Upper lobe of left lung (tissue), 6 donors: ENCODE measurements around the gene KCNQ4. TPM values are rescaled to one million over a fixed set of nuclear protein-coding genes. Genes with fewer than 3 reads are reported as not detected.

Experiments used
- ATAC-seq, 2 donors: fragments of 200-7000 bp; cut with Tn5 transposase; one replicate each; pipeline ENCODE4 v1.9.1; 2022; ENCODE audit warnings: mild to moderate bottlenecking in 2 of 2, moderate library complexity in 2 of 2; ENCODE audit not compliant: low FRiP score in 2 of 2
- DNase-seq, 2 donors: peaks; one replicate each; pipeline ENCODE4 v3.0.0-alpha.2; 2019 to 2020
- H3K27ac ChIP-seq, 4 donors: fragments of 200-600 bp; sonication (generic); one replicate each; pipeline ENCODE4 v1.5.1; 2016 to 2019
- H3K27me3 ChIP-seq, 4 donors: fragments of 200-600 bp; sonication (generic); one replicate each; pipeline ENCODE4 v1.5.1; 2017 to 2019
- H3K36me3 ChIP-seq, 4 donors: fragments of 200-600 bp; sonication (generic); one replicate each; pipeline ENCODE4 v1.5.1; 2016 to 2019
- H3K4me1 ChIP-seq, 4 donors: fragments of 200-600 bp; sonication (generic); one replicate each; pipeline ENCODE4 v1.5.1; 2018 to 2019
- H3K4me3 ChIP-seq, 4 donors: fragments of 200-600 bp; sonication (generic); one replicate each; pipeline ENCODE4 v1.5.1; 2017 to 2019; ENCODE audit warnings: mild to moderate bottlenecking in 2 of 4, moderate library complexity in 1 of 4
- H3K9me3 ChIP-seq, 4 donors: fragments of 200-600 bp; sonication (generic); one replicate each; pipeline ENCODE4 v1.5.1; 2018 to 2019
- CTCF ChIP-seq, 6 experiments: fragments of 450-650 bp in 4 of 6; fragments of 200-600 bp in 2 of 6; sonication (generic) in 2 of 6; IDR thresholded peaks; one replicate each; pipeline ENCODE4 v1.5.1; 2016 to 2019; ENCODE audit warnings: antibody characterized with exemption in 6 of 6
- EP300 ChIP-seq, 4 donors: sonication (generic); formaldehyde crosslinking; IDR thresholded peaks; one replicate each; pipeline ENCODE4 v1.5.1; 2017; ENCODE audit warnings: antibody characterized with exemption in 4 of 4, control low read depth in 2 of 4
- POLR2A ChIP-seq, 4 donors: fragments of 450-650 bp; IDR thresholded peaks; one replicate each; pipeline ENCODE4 v1.5.1; 2016 to 2017; ENCODE audit warnings: antibody characterized with exemption in 4 of 4, mild to moderate bottlenecking in 2 of 4
- POLR2AphosphoS5 ChIP-seq, 2 donors: sonication (generic); formaldehyde crosslinking; IDR thresholded peaks; one replicate each; pipeline ENCODE4 v1.5.1; 2017; ENCODE audit warnings: antibody characterized with exemption in 2 of 2
- whole genome bisulfite sequencing, 2 donors: methylation state at CpG; one replicate each; pipeline ENCODE4 v1.1.5; 2017 to 2018; 5-methylcytosine and 5-hydroxymethylcytosine counted together
- total RNA-seq, 6 donors: library from RNA; depleted of rRNA in 4 of 6; stranded (reverse); fragments of >200 nt in 4 of 6; gene quantifications; one replicate each; pipeline versions ENCODE4 v1.1.0 to v1.2.1, GENCODE V29; 2016 to 2021
- donor health status: DM: no; HTN: no; CAD: no; lungs with moderate emphysema.
- donor health status: DM: no; HTN: yes; CAD: no; lungs with severe emphysema.

The KCNQ4 gene
- total RNA-seq, 6 donors from 2014 or later: 0.44 to 0.89 (median 0.60) TPM; not detected in 1

- Histone ChIP-seq H3K4me3 (no peak overlapping the region), H3K27me3 (peaks cover 0 to under 1% (median 0%) of the 10 kb centered on the region in 4 donors), H3K4me1 (peaks cover 10 to 27% (median 20%) of the 10 kb centered on the region in 4 donors), H3K36me3 (no peaks in the 10 kb centered on the region), H3K27ac (no peak overlapping the region), H3K9me3 (peaks cover 0 to 6% (median 3%) of the 10 kb centered on the region in 4 donors)
- TF ChIP-seq POLR2A (IDR thresholded peaks at IDR 0.05) (no peak), EP300 (IDR thresholded peaks at IDR 0.05) (no peak), POLR2AphosphoS5 (IDR thresholded peaks at IDR 0.05) (no peak), CTCF (IDR thresholded peaks at IDR 0.05) (no peak)
- ATAC-seq (no peak), DNase-seq (no peak)
- WGBS, 2 donors: 100% methylated on average over 2 of the region's 2 CpGs
Measured at GRCh38 chr1:40878906-40879305, 95.3 kb downstream of the KCNQ4 start.

- Histone ChIP-seq H3K4me1 (peaks cover 10 to 30% (median 25%) of the 10 kb centered on the region in 4 donors), H3K4me3 (no peak overlapping the region), H3K27ac (peak overlapping the region in 1 of 4 donors; percentile 34), H3K36me3 (no peaks in the 10 kb centered on the region), H3K9me3 (peaks cover 0 to 6% (median 3%) of the 10 kb centered on the region in 4 donors), H3K27me3 (peaks cover 0 to 6% (median 3%) of the 10 kb centered on the region in 4 donors)
- DNase-seq (no peak), ATAC-seq (no peak)
- 90 to 91% methylated on average over 9 to 11 of the region's 11 CpGs for WGBS, 2 donors
- TF ChIP-seq POLR2A (IDR thresholded peaks at IDR 0.05) (no peak), CTCF (IDR thresholded peaks at IDR 0.05) (no peak), EP300 (IDR thresholded peaks at IDR 0.05) (no peak), POLR2AphosphoS5 (IDR thresholded peaks at IDR 0.05) (no peak)
Measured at GRCh38 chr1:40879482-40880175, 96.0 kb downstream of the KCNQ4 start.

GRCh38 chr1:40880813-40881549 lies 97.4 kb downstream of the KCNQ4 start:
- Histone ChIP-seq H3K4me1 (peaks cover under 1 to 21% (median 19%) of the 10 kb centered on the region in 4 donors), H3K27ac (no peak overlapping the region), H3K27me3 (peaks cover 0 to 6% (median 3%) of the 10 kb centered on the region in 4 donors), H3K36me3 (no peaks in the 10 kb centered on the region), H3K4me3 (no peak overlapping the region), H3K9me3 (peaks cover 0 to 6% (median 3%) of the 10 kb centered on the region in 4 donors)
- WGBS, 2 donors: 76 to 77% methylated on average over 5 to 6 of the region's 6 CpGs
- TF ChIP-seq EP300 (IDR thresholded peaks at IDR 0.05) (no peak), POLR2AphosphoS5 (IDR thresholded peaks at IDR 0.05) (no peak), CTCF (IDR thresholded peaks at IDR 0.05) (no peak), POLR2A (IDR thresholded peaks at IDR 0.05) (no peak)
- DNase-seq (no peak), ATAC-seq (no peak)

- no peak overlapping the region for H3K27ac ChIP-seq
- 43 to 49% methylated on average over 25 to 45 of the region's 73 CpGs for WGBS, 2 donors
- H3K27me3 ChIP-seq: peaks cover 0 to 6% (median 3%) of the 10 kb centered on the region in 4 donors
- peak overlapping the region in 2 of 4 donors; percentile 28 to 32 for H3K4me3 ChIP-seq
- H3K36me3 ChIP-seq: no peaks in the 10 kb centered on the region
- H3K9me3 ChIP-seq: no peaks in the 10 kb centered on the region
- ATAC-seq (peak in 1 of 2 donors; percentile 42), DNase-seq (peak in 1 of 2 donors; percentile 79)
- peaks cover 0 to 7% (median 6%) of the 10 kb centered on the region in 4 donors for H3K4me1 ChIP-seq
- no peak for TF ChIP-seq POLR2A (IDR thresholded peaks at IDR 0.05)
- no peak for TF ChIP-seq POLR2AphosphoS5 (IDR thresholded peaks at IDR 0.05)
- TF ChIP-seq EP300 (IDR thresholded peaks at IDR 0.05): no peak
- no peak for TF ChIP-seq CTCF (IDR thresholded peaks at IDR 0.05)
Measured at GRCh38 chr1:40884055-40884795, 100.6 kb downstream of the KCNQ4 start.
